ENCODE results near the gene IL22. TPM values are rescaled to one million over a fixed set of nuclear protein-coding genes. Genes with fewer than 3 reads are reported as not detected.

IL22 gene
- total and polyA plus RNA-seq, 4 donors: not detected

DNA sequence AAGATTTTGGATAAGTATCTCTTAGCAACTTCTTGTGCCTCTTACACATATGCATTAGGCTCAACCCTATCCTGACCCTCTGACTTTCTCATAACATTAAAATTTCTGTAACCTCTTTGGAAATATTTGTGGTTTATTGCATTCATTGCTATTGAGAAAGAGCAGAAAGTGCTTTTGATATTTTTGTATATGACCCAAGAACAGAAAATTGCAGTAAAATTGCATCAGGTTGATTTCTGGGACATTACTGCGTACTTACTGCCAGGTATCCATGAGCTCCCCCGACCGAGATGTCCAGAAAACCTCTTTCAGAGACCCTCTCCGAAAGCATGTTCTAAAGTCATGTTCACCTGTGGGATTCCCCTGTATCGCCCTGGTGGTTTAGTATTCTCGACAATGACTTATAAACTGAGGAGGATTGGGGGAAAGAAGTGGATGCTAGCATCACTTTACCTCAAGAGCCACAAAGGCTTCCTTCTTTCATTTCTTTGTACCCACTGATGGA is 14.5 kb upstream of the IL22 start:
- 87% methylated on average over 6 of the region's 6 CpGs for WGBS
- Histone ChIP-seq H3K27ac (ENCODE audit: low read depth in 1 of 2, low read length in 2 of 2) (no peak overlapping the region), H3K4me3 (ENCODE audit: low read depth in 1 of 3, low read length in 3 of 3) (no peak overlapping the region), H3K4me1 (ENCODE audit: control insufficient read depth in 4 of 4, insufficient read depth in 4 of 4, low read length in 3 of 4) (no peaks in the 10 kb centered on the region), H3K9me3 (ENCODE audit: control insufficient read depth in 4 of 4, low read length in 3 of 4) (no peaks in the 10 kb centered on the region), H3K9ac (ENCODE audit: low read depth in 1 of 2, low read length in 2 of 2) (no peak overlapping the region), H3K36me3 (ENCODE audit: control insufficient read depth in 4 of 4, insufficient read depth in 3 of 4, low read depth in 1 of 4, low read length in 3 of 4) (no peaks in the 10 kb centered on the region), H3K27me3 (ENCODE audit: control insufficient read depth in 4 of 4, insufficient read depth in 4 of 4, low read length in 3 of 4) (no peaks in the 10 kb centered on the region)
- DNase-seq (ENCODE audit: low spot score): no peak
- no peak for TF ChIP-seq GABPA (IDR thresholded peaks at IDR 0.05 in 1 of 2, conservative IDR thresholded peaks at IDR 0.05 in 1 of 2)

- no peaks in the 10 kb centered on the region for H3K36me3 ChIP-seq (ENCODE audit: control insufficient read depth in 4 of 4, insufficient read depth in 3 of 4, low read depth in 1 of 4, low read length in 3 of 4)
- no peak for TF ChIP-seq TAF1 (conservative IDR thresholded peaks at IDR 0.05)
- TF ChIP-seq EGR1 (IDR thresholded peaks at IDR 0.05; ENCODE audit: low read depth in 2 of 2): no peak
- no peak for TF ChIP-seq REST (IDR thresholded peaks at IDR 0.05)
- no peak for TF ChIP-seq HNF4A (conservative IDR thresholded peaks at IDR 0.05)
- no peak for TF ChIP-seq GABPA (IDR thresholded peaks at IDR 0.05 in 1 of 2, conservative IDR thresholded peaks at IDR 0.05 in 1 of 2)
- TF ChIP-seq ZBTB33 (IDR thresholded peaks at IDR 0.05): no peak
- no peak for TF ChIP-seq MAX (IDR thresholded peaks at IDR 0.05)
- TF ChIP-seq, protein P1, sequence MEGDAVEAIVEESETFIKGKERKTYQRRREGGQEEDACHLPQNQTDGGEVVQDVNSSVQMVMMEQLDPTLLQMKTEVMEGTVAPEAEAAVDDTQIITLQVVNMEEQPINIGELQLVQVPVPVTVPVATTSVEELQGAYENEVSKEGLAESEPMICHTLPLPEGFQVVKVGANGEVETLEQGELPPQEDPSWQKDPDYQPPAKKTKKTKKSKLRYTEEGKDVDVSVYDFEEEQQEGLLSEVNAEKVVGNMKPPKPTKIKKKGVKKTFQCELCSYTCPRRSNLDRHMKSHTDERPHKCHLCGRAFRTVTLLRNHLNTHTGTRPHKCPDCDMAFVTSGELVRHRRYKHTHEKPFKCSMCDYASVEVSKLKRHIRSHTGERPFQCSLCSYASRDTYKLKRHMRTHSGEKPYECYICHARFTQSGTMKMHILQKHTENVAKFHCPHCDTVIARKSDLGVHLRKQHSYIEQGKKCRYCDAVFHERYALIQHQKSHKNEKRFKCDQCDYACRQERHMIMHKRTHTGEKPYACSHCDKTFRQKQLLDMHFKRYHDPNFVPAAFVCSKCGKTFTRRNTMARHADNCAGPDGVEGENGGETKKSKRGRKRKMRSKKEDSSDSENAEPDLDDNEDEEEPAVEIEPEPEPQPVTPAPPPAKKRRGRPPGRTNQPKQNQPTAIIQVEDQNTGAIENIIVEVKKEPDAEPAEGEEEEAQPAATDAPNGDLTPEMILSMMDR (IDR thresholded peaks at IDR 0.05; ENCODE audit: low read depth, low read length, missing input control): no peak
- no peak for TF ChIP-seq RAD21 (IDR thresholded peaks at IDR 0.05)
- no peak for TF ChIP-seq HNF4G (IDR thresholded peaks at IDR 0.05)
- TF ChIP-seq FOXA1 (IDR thresholded peaks at IDR 0.05): no peak
- TF ChIP-seq JUND (IDR thresholded peaks at IDR 0.05): no peak
- no peak for TF ChIP-seq YY1 (IDR thresholded peaks at IDR 0.05)
- no peak for TF ChIP-seq NR2F2 (IDR thresholded peaks at IDR 0.05)
- TF ChIP-seq, protein P2, sequence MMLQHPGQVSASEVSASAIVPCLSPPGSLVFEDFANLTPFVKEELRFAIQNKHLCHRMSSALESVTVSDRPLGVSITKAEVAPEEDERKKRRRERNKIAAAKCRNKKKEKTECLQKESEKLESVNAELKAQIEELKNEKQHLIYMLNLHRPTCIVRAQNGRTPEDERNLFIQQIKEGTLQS (IDR thresholded peaks at IDR 0.05): no peak
- TF ChIP-seq RXRA (IDR thresholded peaks at IDR 0.05): no peak
- 92% methylated on average over 2 of the region's 2 CpGs for whole genome bisulfite sequencing
- no peaks in the 10 kb centered on the region for H3K4me1 ChIP-seq (ENCODE audit: control insufficient read depth in 4 of 4, insufficient read depth in 4 of 4, low read length in 3 of 4)
- no peaks in the 10 kb centered on the region for H3K27me3 ChIP-seq (ENCODE audit: control insufficient read depth in 4 of 4, insufficient read depth in 4 of 4, low read length in 3 of 4)
- H3K9me3 ChIP-seq (ENCODE audit: control insufficient read depth in 4 of 4, low read length in 3 of 4): no peaks in the 10 kb centered on the region
- DNase-seq (ENCODE audit: low spot score): no peak
- H3K27ac ChIP-seq (ENCODE audit: low read depth in 1 of 2, low read length in 2 of 2): no peak overlapping the region
- H3K9ac ChIP-seq (ENCODE audit: low read depth in 1 of 2, low read length in 2 of 2): no peak overlapping the region
- no peak overlapping the region for H3K4me3 ChIP-seq (ENCODE audit: low read depth in 1 of 3, low read length in 3 of 3)
Measured at GRCh38 chr12:68264857-68265256, 11.5 kb upstream of the IL22 start.
